Neural cell (in vitro differentiated cells): ENCODE data around the gene PCCA. TPM values are rescaled to one million over a fixed set of nuclear protein-coding genes. Genes with fewer than 3 reads are reported as not detected.

Experiments used
- H2AFZ ChIP-seq: fragments of 200-600, 300-800 bp; sonication (generic), shearing (Covaris generic); 2 replicates; pipeline ENCODE4 v1.6.0; 2014; ENCODE audit warnings: low read depth, mild to moderate bottlenecking, antibody characterized with exemption, low read length, moderate library complexity
- H3F3A ChIP-seq: fragments of 200-600 bp; shearing (Covaris generic); 2 replicates; pipeline ENCODE4 v1.6.1; 2016; ENCODE audit warnings: mild to moderate bottlenecking, moderate library complexity, mixed read lengths, antibody characterized with exemption, low read length; ENCODE audit not compliant: insufficient read depth, poor library complexity, severe bottlenecking
- H3K27ac ChIP-seq: fragments of 200-600, 300-800 bp; sonication (generic), shearing (Covaris generic); 2 replicates; pipeline ENCODE4 v1.5.1; 2014; ENCODE audit warnings: mild to moderate bottlenecking, low read length, moderate library complexity
- H3K27me3 ChIP-seq: fragments of 300-800, 200-600 bp; sonication (generic), shearing (Covaris generic); 2 replicates; pipeline ENCODE4 v1.6.0; 2014; ENCODE audit warnings: mild to moderate bottlenecking, low read depth, low read length, moderate library complexity; ENCODE audit not compliant: insufficient read depth
- H3K36me3 ChIP-seq: fragments of 300-800, 200-600 bp; sonication (generic), shearing (Covaris generic); 2 replicates; pipeline ENCODE4 v1.5.1; 2014; ENCODE audit warnings: mild to moderate bottlenecking, antibody characterized with exemption, low read length, moderate library complexity; ENCODE audit not compliant: insufficient read depth
- H3K4me2 ChIP-seq: fragments of 300-800, 200-600 bp; sonication (generic), shearing (Covaris generic); 2 replicates; pipeline ENCODE4 v1.6.0; 2014; ENCODE audit warnings: mild to moderate bottlenecking, low read length
- H3K4me3 ChIP-seq: fragments of 300-800, 200-600 bp; sonication (generic), shearing (Covaris generic); 2 replicates; pipeline ENCODE4 v1.5.1; 2014; ENCODE audit warnings: mild to moderate bottlenecking, low read length, moderate library complexity
- H3K79me2 ChIP-seq: fragments of 200-600 bp; shearing (Covaris generic); replicated peaks from 2 replicates; pipeline ENCODE4 v1.6.0; 2014; ENCODE audit warnings: mild to moderate bottlenecking, low read length, moderate library complexity; ENCODE audit not compliant: insufficient read depth
- H3K9ac ChIP-seq: fragments of 300-800, 200-600 bp; sonication (generic), shearing (Covaris generic); 2 replicates; pipeline ENCODE4 v1.6.1; 2016; ENCODE audit warnings: mild to moderate bottlenecking, low read length, mixed read lengths
- H3K9me2 ChIP-seq: fragments of 200-600 bp; shearing (Covaris generic); 2 replicates; pipeline ENCODE4 v1.6.1; 2016; ENCODE audit warnings: mild to moderate bottlenecking, low read length, mixed read lengths; ENCODE audit not compliant: insufficient read depth
- H3K9me3 ChIP-seq: fragments of 200-600, 300-800 bp; sonication (generic), shearing (Covaris generic); 2 replicates; pipeline ENCODE4 v1.6.1; 2016; ENCODE audit warnings: mild to moderate bottlenecking, mixed run types, low read length, moderate library complexity, mixed read lengths
- H4K20me1 ChIP-seq: fragments of 200-600 bp; shearing (Covaris generic); 2 replicates; pipeline ENCODE4 v1.6.1; 2016; ENCODE audit warnings: mild to moderate bottlenecking, mixed run types; ENCODE audit not compliant: insufficient read depth
- CTCF ChIP-seq: fragments of 450-650 bp; IDR thresholded peaks from 2 replicates; pipeline ENCODE4 v1.5.1; 2014; ENCODE audit warnings: antibody characterized with exemption, mild to moderate bottlenecking, moderate library complexity; ENCODE audit not compliant: poor library complexity, severe bottlenecking
- EP300 ChIP-seq: fragments of 450-650 bp; conservative IDR thresholded peaks from 2 replicates; pipeline ENCODE4 v1.6.1; 2014; ENCODE audit warnings: antibody characterized with exemption, mild to moderate bottlenecking, moderate library complexity; ENCODE audit not compliant: poor library complexity, severe bottlenecking
- EZH2 ChIP-seq: fragments of 200-600, 300-800 bp; shearing (Covaris generic), sonication (generic); IDR thresholded peaks from 2 replicates; pipeline ENCODE4 v1.6.1; 2014; ENCODE audit warnings: antibody characterized with exemption, low read length, borderline replicate concordance, mild to moderate bottlenecking; ENCODE audit not compliant: insufficient read depth, poor library complexity, severe bottlenecking
- MXI1 ChIP-seq: fragments of 450-650 bp; conservative IDR thresholded peaks from 2 replicates; pipeline ENCODE4 v1.6.1; 2014; ENCODE audit warnings: antibody characterized with exemption, mild to moderate bottlenecking; ENCODE audit not compliant: poor library complexity, severe bottlenecking
- POLR2AphosphoS5 ChIP-seq: IDR thresholded peaks from 2 replicates; pipeline ENCODE4 v1.6.1; 2012
- RAD21 ChIP-seq: fragments of 450-650 bp; conservative IDR thresholded peaks from 2 replicates; pipeline ENCODE4 v1.6.1; 2014; ENCODE audit warnings: antibody characterized with exemption, mild to moderate bottlenecking, moderate library complexity
- REST ChIP-seq: IDR thresholded peaks from 2 replicates; pipeline ENCODE4 v1.6.1; 2012; ENCODE audit warnings: borderline replicate concordance
- SMC3 ChIP-seq: fragments of 450-650 bp; conservative IDR thresholded peaks from 2 replicates; pipeline ENCODE4 v1.6.1; 2014; ENCODE audit warnings: antibody characterized with exemption, mild to moderate bottlenecking, moderate library complexity; ENCODE audit not compliant: poor library complexity
- TAF1 ChIP-seq: IDR thresholded peaks from 2 replicates; pipeline ENCODE4 v1.6.1; 2012; ENCODE audit warnings: low read depth
- polyA plus RNA-seq: library from polyadenylated mRNA; depleted of rRNA; stranded (reverse); fragments of >200 nt; gene quantifications from 2 replicates; pipeline ENCODE4 v1.2.3, GENCODE V29; 2014

The PCCA gene
- polyA plus RNA-seq, 1 donor from 2014 or later: 17.0 TPM

- Histone ChIP-seq H3F3A (no peaks in the 10 kb centered on the region), H3K9ac (no peak overlapping the region), H3K79me2 (no peaks in the 10 kb centered on the region), H3K4me3 (no peak overlapping the region), H3K9me2 (no peaks in the 10 kb centered on the region), H3K36me3 (no peaks in the 10 kb centered on the region), H3K27me3 (no peaks in the 10 kb centered on the region), H3K4me2 (no peak overlapping the region), H3K27ac (no peak overlapping the region), H3K9me3 (no peaks in the 10 kb centered on the region), H4K20me1 (no peaks in the 10 kb centered on the region), H2AFZ (no peak overlapping the region)
- TF ChIP-seq SMC3 (no peak), RAD21 (no peak), EP300 (no peak), CTCF (no peak), REST (no peak), TAF1 (no peak), MXI1 (no peak), EZH2 (no peak), POLR2AphosphoS5 (no peak)
These were observed 241.8 kb downstream of the PCCA start for GRCh38 chr13:100330662-100331061.

- Histone ChIP-seq H2AFZ (no peak overlapping the region), H3K4me2 (no peak overlapping the region), H3K4me3 (no peak overlapping the region), H3K36me3 (no peaks in the 10 kb centered on the region), H3K9me3 (no peaks in the 10 kb centered on the region), H3K27me3 (no peaks in the 10 kb centered on the region), H3K9me2 (no peaks in the 10 kb centered on the region), H3F3A (no peaks in the 10 kb centered on the region), H3K27ac (no peak overlapping the region), H3K9ac (no peak overlapping the region), H3K79me2 (no peaks in the 10 kb centered on the region), H4K20me1 (no peaks in the 10 kb centered on the region)
- TF ChIP-seq MXI1: no peak
- TF ChIP-seq SMC3: no peak
- TF ChIP-seq TAF1: no peak
- no peak for TF ChIP-seq EZH2
- TF ChIP-seq EP300: no peak
- no peak for TF ChIP-seq RAD21
- no peak for TF ChIP-seq POLR2AphosphoS5
- TF ChIP-seq REST: no peak
- no peak for TF ChIP-seq CTCF
These were observed 244.2 kb downstream of the PCCA start for GRCh38 chr13:100333141-100333540.
